ENCODE measurements around the gene ADAP1.
"Not testable (repeated sequence)": the region's sequence is repeated elsewhere in the genome, so short reads cannot be mapped to it uniquely, and the experiment has no call there.

ADAP1 gene

DNA sequence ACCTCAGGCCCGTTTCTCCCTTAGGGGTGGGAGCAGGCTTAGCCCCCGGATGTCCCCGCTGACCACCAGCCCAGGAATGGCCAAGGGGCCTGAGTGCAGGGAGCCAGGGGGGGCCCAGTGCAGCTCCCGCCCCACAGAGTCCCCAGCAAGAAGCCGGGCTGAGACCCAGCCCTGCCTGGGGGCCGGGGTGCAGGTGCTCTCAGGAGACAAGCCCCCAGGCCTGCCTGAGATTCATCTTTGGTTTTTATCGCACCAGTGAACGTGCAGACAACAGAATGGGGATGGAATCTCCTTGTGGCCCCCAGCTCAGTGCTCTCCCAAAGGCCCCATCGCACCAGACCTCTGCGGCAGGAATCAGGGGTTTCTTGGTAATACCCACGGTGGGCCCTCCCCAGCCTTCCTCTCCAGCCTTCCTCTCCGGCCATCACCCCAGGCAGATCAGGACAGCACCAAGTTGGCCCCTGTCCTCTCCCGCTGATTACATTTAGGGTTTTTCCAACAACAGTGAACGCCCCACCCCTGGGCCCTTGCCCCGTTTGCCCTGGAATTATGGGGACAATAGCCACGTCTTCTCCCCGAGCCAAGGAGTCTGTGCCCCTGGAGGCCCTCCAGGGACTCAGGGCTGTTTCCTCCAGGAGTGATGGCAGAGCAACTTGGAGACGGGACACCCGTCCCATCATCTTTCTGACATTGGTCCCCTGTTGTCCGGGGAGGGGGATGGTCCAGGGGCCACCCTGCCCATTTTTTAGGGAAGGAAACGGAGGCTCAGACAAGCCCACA lies 22.4 kb downstream of the ADAP1 start:
- H3K36me3 Mint-ChIP-seq: peaks cover 11% of the 10 kb centered on the region

DNA sequence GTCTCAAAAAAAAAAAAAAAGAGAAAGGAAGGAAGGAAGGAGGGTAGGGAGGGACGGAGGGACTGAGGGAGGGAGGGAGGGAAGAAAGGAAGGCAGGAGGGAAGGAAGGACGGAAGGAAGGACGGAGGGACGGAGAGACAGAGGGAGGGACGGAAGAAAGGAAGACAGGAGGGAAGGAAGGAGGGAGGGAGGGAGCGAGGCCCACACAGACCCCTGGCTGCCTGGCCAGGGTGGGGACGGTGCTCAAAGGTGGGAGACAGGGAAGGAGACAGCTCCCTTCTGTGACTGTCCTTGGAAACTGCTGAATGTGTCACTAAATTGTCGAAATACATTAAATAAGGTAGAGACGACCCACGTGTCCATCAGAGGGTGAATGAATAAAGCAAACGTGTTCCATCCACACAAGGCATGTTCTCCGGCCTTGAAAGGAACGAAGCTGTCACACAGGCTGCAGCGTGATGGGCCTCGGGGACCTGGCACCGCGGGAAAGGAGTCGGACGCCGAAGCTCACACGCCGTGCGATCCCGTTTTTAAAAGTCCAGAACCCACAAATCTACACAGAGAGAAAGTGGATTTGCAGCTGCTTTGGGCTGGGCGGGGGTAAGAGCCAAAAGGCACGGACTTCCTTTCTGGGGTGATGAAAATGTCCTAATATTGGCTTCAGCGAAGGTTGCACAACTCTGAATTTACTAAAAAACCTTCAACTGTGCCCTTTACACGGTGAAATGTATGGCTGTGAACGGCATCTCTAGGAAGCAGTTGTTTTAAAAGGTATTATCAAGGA lies 23.3 kb downstream of the ADAP1 start:
- no peak overlapping the region for H3K4me3 Mint-ChIP-seq
- no peaks in the 10 kb centered on the region for H3K27me3 Mint-ChIP-seq
- H3K9me3 Mint-ChIP-seq (ENCODE audit: low read depth): no peaks in the 10 kb centered on the region
- no peak overlapping the region for H3K27ac Mint-ChIP-seq
- H3K4me1 Mint-ChIP-seq (ENCODE audit: low read depth): peaks cover 23% of the 10 kb centered on the region
- H3K36me3 Mint-ChIP-seq: peaks cover 6% of the 10 kb centered on the region

More for the DNA sequence above, 22.4 kb downstream of the ADAP1 start:
- Mint-ChIP-seq H3K4me1 (ENCODE audit: low read depth) (peaks cover 27% of the 10 kb centered on the region), H3K27me3 (no peaks in the 10 kb centered on the region), H3K27ac (no peak overlapping the region), H3K9me3 (ENCODE audit: low read depth) (no peaks in the 10 kb centered on the region), H3K4me3 (no peak overlapping the region)

DNA sequence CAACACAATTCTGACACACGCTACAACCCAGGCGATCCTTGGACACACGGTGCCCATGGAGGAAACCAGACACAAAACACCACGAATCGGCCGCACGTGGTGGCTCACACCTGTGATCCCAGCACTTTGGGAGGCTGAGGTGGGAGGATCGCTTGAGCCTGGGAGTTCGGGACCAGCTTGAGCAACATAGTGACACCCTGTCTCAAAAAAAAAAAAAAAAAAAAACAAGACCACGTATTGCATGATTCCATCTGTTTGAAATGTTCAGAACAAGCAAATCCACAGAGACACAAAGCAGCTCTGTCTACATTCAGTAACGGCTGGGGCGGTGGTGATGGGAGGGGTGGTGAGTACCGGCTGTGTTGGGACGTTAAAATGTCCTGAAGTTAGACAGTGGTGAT lies 25.2 kb downstream of the ADAP1 start:
- Mint-ChIP-seq H3K27me3 (no peaks in the 10 kb centered on the region), H3K4me1 (ENCODE audit: low read depth) (peaks cover 32% of the 10 kb centered on the region), H3K27ac (peak overlapping the region; percentile 52), H3K9me3 (ENCODE audit: low read depth) (no peaks in the 10 kb centered on the region), H3K4me3 (no peak overlapping the region), H3K36me3 (peaks cover 6% of the 10 kb centered on the region)

DNA sequence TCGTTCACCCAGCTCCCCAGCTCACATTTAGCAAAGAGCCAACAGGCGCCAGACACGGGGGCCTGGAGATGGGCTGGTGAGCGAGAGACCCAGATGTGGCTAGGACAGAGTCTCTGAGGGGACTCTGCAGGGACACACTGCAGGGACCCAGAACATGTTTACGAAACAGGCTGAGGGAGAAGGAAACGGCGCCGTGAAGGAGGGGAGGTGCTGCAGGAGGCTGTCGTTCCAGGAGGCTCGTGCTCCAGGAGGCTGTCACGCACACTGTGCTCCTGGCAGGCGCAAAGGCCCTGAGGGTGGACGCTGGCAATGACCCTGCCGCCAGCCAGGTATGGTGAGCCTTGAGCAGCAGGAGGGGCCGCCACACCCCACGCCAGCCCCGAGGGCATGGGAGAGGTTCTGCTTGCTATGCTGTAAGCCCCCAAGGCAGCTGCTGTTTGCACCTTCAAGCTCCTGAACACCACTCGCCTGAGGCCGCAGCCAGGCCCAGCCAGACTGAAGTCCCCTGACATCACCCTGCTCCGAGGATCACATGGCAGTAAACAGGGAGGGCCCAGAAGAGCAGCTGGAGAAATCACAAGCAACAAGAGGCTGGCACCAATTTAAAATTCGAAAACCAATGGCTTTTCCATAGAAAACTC lies 27.3 kb downstream of the ADAP1 start:
- Mint-ChIP-seq H3K36me3 (peaks cover 6% of the 10 kb centered on the region), H3K4me1 (ENCODE audit: low read depth) (peaks cover 37% of the 10 kb centered on the region), H3K4me3 (no peak overlapping the region), H3K27ac (peak overlapping the region; percentile 58), H3K27me3 (no peaks in the 10 kb centered on the region), H3K9me3 (ENCODE audit: low read depth) (no peaks in the 10 kb centered on the region)

DNA sequence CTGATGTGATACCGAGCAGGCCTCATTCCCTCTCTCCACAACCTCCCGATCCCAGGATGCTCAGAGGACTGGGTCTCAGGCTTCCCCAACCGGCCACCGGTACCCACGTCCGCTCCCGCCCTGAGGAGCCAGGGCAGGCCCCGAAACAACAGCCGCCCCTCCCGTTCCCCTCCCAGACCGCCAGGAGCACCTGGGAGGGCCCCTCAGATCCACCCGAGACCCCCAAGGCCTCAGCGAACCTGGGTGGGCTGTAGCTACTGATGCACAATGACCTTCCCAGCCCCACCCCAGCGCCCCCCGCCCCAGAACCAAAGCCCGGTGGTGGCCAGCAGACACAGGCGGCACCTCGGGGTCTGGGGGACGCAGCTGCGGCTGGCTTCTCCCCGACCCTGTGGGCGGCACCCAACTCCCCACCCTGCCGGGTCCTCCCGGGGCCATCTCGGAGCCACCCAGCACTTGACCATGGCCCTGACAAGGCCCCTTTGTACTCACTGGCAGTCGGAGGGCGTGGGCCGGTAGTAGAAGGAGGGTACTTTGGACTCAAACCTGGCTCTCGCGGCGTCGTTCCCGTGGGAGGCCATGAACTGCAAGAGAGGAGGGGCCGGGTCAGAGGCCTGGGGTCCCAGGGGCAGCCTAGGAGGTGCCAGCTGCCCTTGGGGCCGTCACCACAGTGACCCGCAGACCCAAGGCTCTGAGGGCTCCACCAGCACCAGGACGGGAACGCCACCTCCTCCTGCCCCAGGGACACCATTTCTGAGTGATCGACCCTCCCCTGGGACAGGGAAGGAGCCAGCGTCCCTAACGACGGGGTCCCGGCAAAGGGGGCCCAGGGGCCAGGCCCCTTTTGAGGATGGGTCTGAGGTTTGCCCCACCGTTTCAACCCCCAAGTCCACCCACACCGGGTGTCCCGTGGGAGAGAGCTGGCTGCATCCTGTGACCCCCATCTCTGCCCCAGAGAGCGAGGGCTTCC lies 28.1 kb downstream of the ADAP1 start:
- Mint-ChIP-seq H3K27ac (peak overlapping the region; percentile 78), H3K4me3 (peak overlapping the region; percentile 53), H3K36me3 (peaks cover 6% of the 10 kb centered on the region)

DNA sequence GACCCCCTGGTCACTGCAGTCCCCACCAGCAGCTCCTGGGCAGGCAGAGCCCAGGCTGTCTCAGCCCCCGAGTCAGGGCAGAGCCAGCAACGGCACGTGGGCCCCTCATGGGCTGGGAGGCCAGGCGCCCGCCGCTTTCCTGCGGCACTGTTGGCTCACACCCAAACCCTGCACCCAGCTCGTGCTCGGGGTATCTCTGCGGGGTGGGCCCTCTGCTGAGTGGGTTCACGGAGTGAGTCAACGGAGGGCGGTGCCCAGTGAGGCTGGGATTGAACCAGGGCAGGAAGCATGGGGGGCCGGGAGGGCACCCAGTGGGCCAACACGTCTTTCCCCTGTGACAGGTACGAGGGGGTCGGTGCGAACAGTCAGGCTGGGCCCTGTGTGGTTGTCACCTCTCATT lies 28.9 kb downstream of the ADAP1 start:
- Mint-ChIP-seq H3K9me3 (ENCODE audit: low read depth) (no peaks in the 10 kb centered on the region), H3K4me3 (peak overlapping the region; percentile 53), H3K4me1 (ENCODE audit: low read depth) (peaks cover 47% of the 10 kb centered on the region), H3K27ac (peak overlapping the region; percentile 78), H3K27me3 (no peaks in the 10 kb centered on the region), H3K36me3 (peaks cover 6% of the 10 kb centered on the region)

More for the DNA sequence above, 28.1 kb downstream of the ADAP1 start:
- Mint-ChIP-seq H3K9me3 (ENCODE audit: low read depth) (no peaks in the 10 kb centered on the region), H3K27me3 (no peaks in the 10 kb centered on the region), H3K4me1 (ENCODE audit: low read depth) (peaks cover 39% of the 10 kb centered on the region)

DNA sequence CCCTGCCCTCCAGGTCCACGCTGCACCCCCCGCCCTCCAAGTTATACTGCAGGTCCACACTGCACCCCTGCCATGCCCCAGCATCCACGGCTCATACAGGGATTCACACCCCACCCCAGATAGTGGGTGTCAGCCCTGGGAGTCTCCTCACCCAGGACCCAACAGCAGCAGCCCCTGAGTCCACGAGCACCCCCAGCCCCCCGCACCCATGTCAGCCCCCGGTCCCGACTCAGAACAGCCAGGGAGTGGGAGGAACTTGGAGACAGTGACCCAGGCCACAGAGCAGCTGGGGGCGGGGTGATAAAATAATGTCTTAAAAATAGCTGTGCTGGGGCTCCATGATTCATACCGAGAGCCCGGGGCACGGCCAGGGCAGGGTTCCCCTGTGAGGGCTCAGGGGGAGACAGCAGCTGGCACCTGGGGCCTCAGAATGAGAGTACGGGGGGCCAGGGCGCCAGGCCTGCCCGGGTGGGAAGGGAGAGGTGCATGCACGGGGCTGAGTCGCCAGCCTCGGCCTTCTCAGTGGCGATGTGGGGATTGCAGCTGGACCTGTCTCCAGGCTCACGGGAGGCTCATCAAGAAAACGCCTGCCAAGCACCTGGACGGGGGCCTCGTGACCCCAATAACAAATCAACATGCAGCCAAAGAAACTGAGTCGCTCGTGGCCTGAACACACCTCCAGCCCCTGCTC lies 29.8 kb downstream of the ADAP1 start:
- Mint-ChIP-seq H3K36me3 (peaks cover 3% of the 10 kb centered on the region), H3K9me3 (ENCODE audit: low read depth) (no peaks in the 10 kb centered on the region), H3K4me1 (ENCODE audit: low read depth) (peaks cover 46% of the 10 kb centered on the region), H3K27ac (peak overlapping the region; percentile 92), H3K4me3 (peak overlapping the region; percentile 82), H3K27me3 (no peaks in the 10 kb centered on the region)

DNA sequence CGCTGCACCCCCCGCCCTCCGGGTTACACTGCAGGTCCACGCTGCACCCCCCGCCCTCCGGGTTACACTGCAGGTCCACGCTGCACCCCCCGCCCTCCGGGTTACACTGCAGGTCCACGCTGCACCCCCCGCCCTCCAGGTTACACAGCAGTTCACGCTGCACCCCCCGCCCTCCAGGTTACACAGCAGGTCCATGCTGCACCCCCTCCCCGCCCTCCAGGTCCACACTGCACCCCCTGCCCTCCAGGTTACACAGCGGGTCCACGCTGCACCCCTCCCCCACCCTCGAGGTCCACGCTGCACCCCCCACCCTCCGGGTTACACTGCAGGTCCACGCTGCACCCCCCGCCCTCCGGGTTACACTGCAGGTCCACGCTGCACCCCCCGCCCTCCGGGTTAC lies 30.4 kb downstream of the ADAP1 start:
- H3K36me3 Mint-ChIP-seq; H3K9me3 Mint-ChIP-seq (ENCODE audit: low read depth); H3K27me3 Mint-ChIP-seq; H3K4me3 Mint-ChIP-seq; H3K27ac Mint-ChIP-seq: not testable (repeated sequence)
- peaks cover 44% of the 10 kb centered on the region for H3K4me1 Mint-ChIP-seq (ENCODE audit: low read depth)

DNA sequence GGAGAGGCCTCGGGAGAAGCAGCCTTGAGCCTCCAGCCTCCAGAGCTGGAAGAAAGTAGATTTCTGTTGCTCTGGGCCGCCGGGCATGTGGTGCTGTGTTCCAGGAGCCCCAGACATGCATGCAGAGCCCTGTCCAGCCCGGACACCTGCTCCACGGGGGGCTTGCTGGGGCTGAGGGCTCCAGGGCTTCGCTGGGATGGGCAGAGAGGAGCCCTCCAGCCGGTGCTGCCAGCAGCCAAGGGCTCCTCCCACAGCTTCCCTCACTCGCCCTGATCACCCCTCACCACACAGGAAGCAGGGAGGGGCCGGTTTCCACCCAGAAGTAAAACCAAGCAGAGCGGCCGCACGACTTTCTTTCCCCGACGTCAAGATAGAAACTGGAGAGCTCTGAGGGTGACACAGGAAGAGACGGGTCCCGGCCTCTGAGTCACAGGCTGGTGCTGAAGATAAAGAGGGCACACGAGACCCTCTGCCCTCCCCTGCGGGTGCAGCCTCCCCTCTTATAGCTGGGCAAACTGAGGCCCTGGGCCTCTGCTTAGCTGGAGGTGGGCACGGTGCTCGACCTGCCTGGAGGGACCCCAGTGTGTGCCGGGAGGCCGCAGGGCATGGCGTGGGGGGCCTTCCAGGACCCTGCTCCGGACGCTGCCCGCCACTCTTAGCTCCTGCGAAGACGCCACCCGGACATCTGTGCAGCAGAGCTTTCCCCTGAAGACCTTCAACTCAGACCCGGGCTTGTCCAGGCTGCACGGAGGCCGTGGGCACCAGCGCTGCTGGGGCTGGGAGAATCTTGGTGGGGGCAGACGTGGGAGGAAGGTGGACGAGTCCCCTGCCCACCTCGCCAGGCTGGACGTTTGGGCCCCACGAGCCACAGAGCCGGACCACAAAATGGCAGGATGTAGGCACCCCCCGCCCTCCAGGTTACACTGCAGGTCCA lies 31.1 kb downstream of the ADAP1 start:
- Mint-ChIP-seq H3K4me3 (peak overlapping the region; percentile 85), H3K27me3 (no peaks in the 10 kb centered on the region), H3K4me1 (ENCODE audit: low read depth) (peaks cover 40% of the 10 kb centered on the region), H3K27ac (peak overlapping the region; percentile 95), H3K9me3 (ENCODE audit: low read depth) (no peaks in the 10 kb centered on the region), H3K36me3 (no peaks in the 10 kb centered on the region)

DNA sequence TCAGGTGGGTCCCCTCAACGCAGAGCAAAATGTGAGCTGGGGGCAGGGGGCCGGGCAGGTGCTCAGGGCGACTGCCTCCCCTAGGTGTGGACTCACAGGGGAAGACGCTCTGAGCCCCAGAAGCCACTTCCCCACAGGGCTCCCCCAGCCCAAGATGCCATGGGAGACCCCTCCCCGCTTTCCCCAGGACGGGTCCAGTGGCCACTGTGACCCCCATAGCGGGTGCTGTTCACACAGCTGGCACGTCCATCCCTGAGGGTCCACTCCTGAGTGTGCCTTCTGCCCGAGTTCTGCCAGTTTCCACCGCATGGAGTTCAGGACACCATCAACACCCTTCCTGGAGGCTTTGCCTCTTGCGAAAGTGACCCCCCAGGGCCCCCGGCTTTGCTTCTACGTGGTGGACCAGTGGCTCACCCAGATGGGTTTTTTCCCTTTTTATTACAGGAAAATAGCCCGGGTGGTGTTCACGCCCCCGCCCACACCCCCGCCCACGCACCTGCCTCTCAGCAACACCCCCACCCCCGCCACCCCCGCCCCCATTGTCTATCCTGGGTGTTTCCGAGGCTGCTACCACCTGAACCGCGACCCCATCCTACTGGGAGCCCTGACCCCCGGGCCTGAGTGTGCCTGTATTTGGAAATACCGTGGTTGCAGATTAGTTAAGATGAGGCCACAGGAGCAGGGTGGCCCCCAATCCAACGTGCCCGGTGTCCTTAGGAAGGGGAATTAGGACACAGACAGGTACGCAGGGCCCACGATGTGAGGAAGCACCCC lies 32.0 kb downstream of the ADAP1 start:
- H3K27ac Mint-ChIP-seq: peak overlapping the region; percentile 95
- H3K27me3 Mint-ChIP-seq: no peaks in the 10 kb centered on the region
- H3K9me3 Mint-ChIP-seq (ENCODE audit: low read depth): no peaks in the 10 kb centered on the region
- H3K4me3 Mint-ChIP-seq: peak overlapping the region; percentile 85
- H3K36me3 Mint-ChIP-seq: no peaks in the 10 kb centered on the region
- peaks cover 38% of the 10 kb centered on the region for H3K4me1 Mint-ChIP-seq (ENCODE audit: low read depth)

DNA sequence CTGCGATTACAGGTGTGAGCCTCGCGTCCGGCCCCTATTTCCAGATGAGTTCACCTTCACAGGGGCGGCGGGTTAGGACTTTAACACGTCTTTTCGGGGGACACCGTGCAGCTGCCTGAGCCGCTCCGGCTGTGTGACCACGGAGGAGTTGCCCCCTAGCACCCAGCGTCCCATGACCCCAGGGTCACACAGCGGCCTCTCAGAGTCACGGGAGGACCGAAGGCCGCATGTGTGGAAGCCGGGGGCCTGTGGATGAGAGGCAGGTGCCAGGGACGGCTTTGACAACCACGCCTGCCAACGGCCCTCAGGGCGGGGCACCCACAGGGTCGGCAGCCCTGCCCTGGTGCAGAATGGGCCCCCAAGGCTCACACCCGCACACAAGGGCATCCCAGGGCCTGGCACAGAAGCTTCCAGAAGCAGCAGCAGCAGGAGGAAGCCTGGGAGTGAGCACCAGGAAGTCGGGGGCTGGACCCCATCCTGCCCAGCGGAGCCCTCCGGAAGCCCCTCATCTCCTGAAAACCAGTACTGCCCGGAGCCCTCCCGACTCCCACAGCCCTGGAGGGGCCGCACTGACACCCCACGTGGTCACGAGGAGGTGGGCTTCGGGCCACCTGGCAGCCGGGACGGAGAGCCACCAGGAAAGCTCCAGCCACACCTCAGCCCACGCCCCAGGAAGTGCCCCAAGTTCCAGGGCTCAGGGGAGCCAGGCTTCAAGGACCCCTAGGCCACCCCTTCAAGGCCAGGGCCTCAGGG lies 32.7 kb downstream of the ADAP1 start:
- peaks cover 35% of the 10 kb centered on the region for H3K4me1 Mint-ChIP-seq (ENCODE audit: low read depth)
- peak overlapping the region; percentile 90 for H3K27ac Mint-ChIP-seq
- no peaks in the 10 kb centered on the region for H3K27me3 Mint-ChIP-seq
- no peaks in the 10 kb centered on the region for H3K9me3 Mint-ChIP-seq (ENCODE audit: low read depth)
- no peaks in the 10 kb centered on the region for H3K36me3 Mint-ChIP-seq
- peak overlapping the region; percentile 76 for H3K4me3 Mint-ChIP-seq

DNA sequence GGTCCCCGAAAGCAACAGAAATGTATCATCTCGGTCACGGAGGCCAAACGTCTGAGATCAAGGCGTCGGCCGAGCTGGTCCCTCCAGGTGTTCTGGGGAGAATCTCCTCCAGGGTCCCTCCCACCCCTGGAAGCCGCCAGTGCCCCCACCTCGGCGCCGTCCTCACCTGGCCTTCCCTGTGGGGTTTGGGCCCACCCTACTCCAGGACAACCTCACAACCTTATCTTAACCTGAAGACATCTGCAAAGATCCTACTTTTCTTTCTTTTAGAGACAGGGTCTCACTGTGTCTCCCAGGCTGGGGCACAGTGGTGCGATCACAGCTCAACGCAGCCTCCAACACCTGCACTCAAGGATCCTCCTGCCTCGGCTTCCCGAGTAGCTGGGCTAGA lies 33.4 kb downstream of the ADAP1 start:
- Mint-ChIP-seq H3K4me1 (ENCODE audit: low read depth) (peaks cover 35% of the 10 kb centered on the region), H3K27ac (peak overlapping the region; percentile 90), H3K36me3 (no peaks in the 10 kb centered on the region), H3K27me3 (no peaks in the 10 kb centered on the region), H3K9me3 (ENCODE audit: low read depth) (no peaks in the 10 kb centered on the region), H3K4me3 (peak overlapping the region; percentile 76)
